IMR-90 (cell line): ENCODE data around the gene KIAA0513. TPM values are rescaled to one million over a fixed set of nuclear protein-coding genes. Genes with fewer than 3 reads are reported as not detected.

ENCODE experiments used
- ATAC-seq: fragments of 200-7000 bp; cut with Tn5 transposase; 2 replicates; pipeline ENCODE4 v1.9.1; 2020; ENCODE audit warnings: low read depth, mild to moderate bottlenecking, moderate library complexity
- BruUV-seq: library from RNA; stranded (reverse); fragments of 400-500 nt; replicated peaks from 2 replicates; lab custom pipeline; 2021; lab: Mats Ljungman, UMichigan
- CTCF ChIA-PET: fragments of 300-600 bp; formaldehyde crosslinking; extraction: SDS; loops from one replicate; lab custom pipeline; 2021; ENCODE audit warnings: antibody characterized with exemption; lab: Yijun Ruan, JAX
- POLR2A ChIA-PET: fragments of 300-600 bp; sonication (Branson Sonifier 250); formaldehyde crosslinking; loops from one replicate; lab custom pipeline; 2022; ENCODE audit warnings: antibody characterized with exemption; ENCODE audit not compliant: unreplicated experiment; lab: Charles Lee
- DNase-seq: peaks from one replicate; pipeline ENCODE4 v3.0.0; 2013
- H2AFZ ChIP-seq: replicated peaks from 2 replicates; pipeline ENCODE3; 2013; ENCODE audit warnings: low read length, mild to moderate bottlenecking; ENCODE audit not compliant: poor library complexity
- H2AK5ac ChIP-seq: 2 replicates; pipeline ENCODE4 v1.6.1; 2013; ENCODE audit warnings: low read depth, low read length, inconsistent platforms
- H2AK9ac ChIP-seq: replicated peaks from 2 replicates; pipeline ENCODE3; 2013; ENCODE audit warnings: mild to moderate bottlenecking, low read depth, low read length, moderate library complexity; ENCODE audit not compliant: poor library complexity
- H2BK120ac ChIP-seq: 2 replicates; pipeline ENCODE4 v1.6.1; 2013; ENCODE audit warnings: low read depth, low read length, inconsistent platforms
- H2BK15ac ChIP-seq: 3 replicates; pipeline ENCODE4 v1.6.1; 2013; ENCODE audit warnings: low read depth, low read length, inconsistent platforms
- H2BK20ac ChIP-seq: 2 replicates; pipeline ENCODE4 v1.6.1; 2013; ENCODE audit warnings: low read depth, mild to moderate bottlenecking, inconsistent platforms, low read length, moderate library complexity
- H2BK5ac ChIP-seq: 2 replicates; pipeline ENCODE4 v1.6.1; 2013; ENCODE audit warnings: mild to moderate bottlenecking, low read depth, low read length, inconsistent platforms; ENCODE audit not compliant: poor library complexity, severe bottlenecking
- H3K14ac ChIP-seq: replicated peaks from 2 replicates; pipeline ENCODE4 v1.6.1; 2013; ENCODE audit warnings: low read depth, low read length, inconsistent platforms
- H3K18ac ChIP-seq: 2 replicates; pipeline ENCODE4 v1.6.1; 2013; ENCODE audit warnings: low read depth, low read length, control low read depth
- H3K23ac ChIP-seq: 2 replicates; pipeline ENCODE4 v1.6.1; 2013; ENCODE audit warnings: low read depth, low read length, inconsistent platforms
- H3K27ac ChIP-seq: 2 replicates; pipeline ENCODE4 v1.5.1; 2013; ENCODE audit warnings: mild to moderate bottlenecking, control low read depth, low read length; ENCODE audit not compliant: insufficient read depth
- H3K27me3 ChIP-seq: 2 replicates; pipeline ENCODE4 v1.6.1; 2013; ENCODE audit warnings: low read length; ENCODE audit not compliant: control insufficient read depth, insufficient read depth
- H3K36me3 ChIP-seq: 2 replicates; pipeline ENCODE4 v1.6.1; 2013; ENCODE audit warnings: low read length, mixed read lengths; ENCODE audit not compliant: control insufficient read depth, insufficient read depth
- H3K4ac ChIP-seq: 2 replicates; pipeline ENCODE4 v1.6.1; 2013; ENCODE audit warnings: low read depth, low read length, inconsistent platforms
- H3K4me1 ChIP-seq: 2 replicates; pipeline ENCODE4 v1.6.1; 2013; ENCODE audit warnings: low read length, mixed read lengths; ENCODE audit not compliant: control insufficient read depth, insufficient read depth
- H3K4me2 ChIP-seq: 2 replicates; pipeline ENCODE4 v1.6.1; 2013; ENCODE audit warnings: low read depth, mild to moderate bottlenecking, control low read depth, low read length, moderate library complexity
- H3K4me3 ChIP-seq: 2 replicates; pipeline ENCODE4 v1.5.1; 2013; ENCODE audit warnings: low read depth, mild to moderate bottlenecking, control low read depth, low read length, moderate library complexity; ENCODE audit not compliant: insufficient read depth
- H3K56ac ChIP-seq: 2 replicates; pipeline ENCODE4 v1.6.1; 2013; ENCODE audit warnings: low read length, inconsistent platforms; ENCODE audit not compliant: insufficient read depth; ENCODE audit errors: extremely low read depth
- H3K79me1 ChIP-seq, 2 experiments: 2 replicates each; pipeline ENCODE4 v1.6.1; 2013; ENCODE audit warnings: low read length in 2 of 2, inconsistent platforms in 1 of 2, low read depth in 1 of 2
- H3K9ac ChIP-seq: 2 replicates; pipeline ENCODE4 v1.6.1; 2013; ENCODE audit warnings: low read depth, low read length, control low read depth
- H3K9me1 ChIP-seq: 2 replicates; pipeline ENCODE4 v1.6.1; 2013; ENCODE audit warnings: low read length, inconsistent platforms; ENCODE audit not compliant: insufficient read depth
- H3K9me3 ChIP-seq: 2 replicates; pipeline ENCODE4 v1.6.1; 2013; ENCODE audit warnings: low read length; ENCODE audit not compliant: control insufficient read depth, insufficient read depth
- H4K20me1 ChIP-seq: 2 replicates; pipeline ENCODE4 v1.6.1; 2013; ENCODE audit warnings: low read length, inconsistent platforms; ENCODE audit not compliant: insufficient read depth
- H4K5ac ChIP-seq: 2 replicates; pipeline ENCODE4 v1.6.1; 2013; ENCODE audit warnings: mild to moderate bottlenecking, low read depth, low read length, control low read depth
- H4K8ac ChIP-seq, 2 experiments: 2 replicates each; pipeline ENCODE4 v1.6.1; 2013; ENCODE audit warnings: low read depth in 2 of 2, low read length in 2 of 2, control low read depth in 1 of 2, inconsistent platforms in 1 of 2
- H4K91ac ChIP-seq: 2 replicates; pipeline ENCODE4 v1.6.1; 2013; ENCODE audit warnings: low read depth, low read length, inconsistent platforms; ENCODE audit not compliant: insufficient read depth
- CEBPB ChIP-seq: IDR thresholded peaks from 2 replicates; pipeline ENCODE4 v1.6.1; 2012; ENCODE audit warnings: low read depth, low read length, improper control_type of control experiment
- MAZ ChIP-seq: IDR thresholded peaks from 2 replicates; pipeline ENCODE4 v1.6.1; 2012; ENCODE audit warnings: low read depth, mild to moderate bottlenecking, low read length, improper control_type of control experiment, moderate library complexity, borderline replicate concordance
- MXI1 ChIP-seq: IDR thresholded peaks from 2 replicates; pipeline ENCODE4 v1.6.1; 2012; ENCODE audit warnings: low read depth, mild to moderate bottlenecking, low read length, moderate library complexity, borderline replicate concordance
- POLR2A ChIP-seq: IDR thresholded peaks from 2 replicates; pipeline ENCODE4 v1.6.1; 2012; ENCODE audit warnings: mild to moderate bottlenecking, low read depth, low read length
- RCOR1 ChIP-seq: IDR thresholded peaks from 2 replicates; pipeline ENCODE4 v1.6.1; 2012; ENCODE audit warnings: mild to moderate bottlenecking, low read length, improper control_type of control experiment; ENCODE audit not compliant: insufficient replicate concordance
- USF2 ChIP-seq: fragments of 150-350 bp; IDR thresholded peaks from 2 replicates; pipeline ENCODE4 v1.6.1; 2017; ENCODE audit warnings: mild to moderate bottlenecking, antibody characterized with exemption, low read length, low read depth
- WGBS, 2 experiments: methylation state at CpG; one replicate each; pipeline versions ENCODE4 v1.1.5 to v1.1.7; 2013; ENCODE audit warnings: missing lambda C conversion rate in 2 of 2; ENCODE audit not compliant: insufficient read length in 1 of 2; ENCODE audit errors: extremely low coverage in 2 of 2; 5-methylcytosine and 5-hydroxymethylcytosine counted together
- dilution Hi-C: fragments of 300-500 bp; cut with HindIII; formaldehyde crosslinking; loops from one replicate; pipeline ENCODE4 v1.14.3; 2018; ENCODE audit warnings: low sequenced_read_pairs; ENCODE audit not compliant: unreplicated experiment
- in situ Hi-C: fragments of 300-500 bp; cut with MboI; formaldehyde crosslinking; loops from 3 replicates; pipeline ENCODE4 v1.14.3; 2019; ENCODE audit warnings: low sequenced_read_pairs, inconsistent platforms, mixed read lengths
- intact Hi-C: fragments of 100-400 bp; cut with micrococcal nuclease; formaldehyde crosslinking; loops from 2 replicates; pipeline ENCODE4 v1.10.0; 2022
- polyA plus RNA-seq, 3 experiments: library from polyadenylated mRNA; depleted of rRNA; stranded (reverse); fragments of >200 nt; gene quantifications; 2 replicates each; pipeline ENCODE4 v1.2.3, GENCODE V29; 2012; ENCODE audit warnings: low replicate concordance in 1 of 3
- total RNA-seq: library from RNA; depleted of rRNA; stranded (reverse); fragments of >200 nt; gene quantifications from 2 replicates; pipeline ENCODE4 v1.2.3, GENCODE V29; 2012

The KIAA0513 gene
- total and polyA plus RNA-seq, 2 of the 4 experiments (the other 2 are of a cell fraction), result 9.5 TPM

GRCh38 chr16:85077039-85077438 is 49.4 kb downstream of the KIAA0513 start:
- Histone ChIP-seq H2BK15ac (no peak overlapping the region), H3K56ac (no peak overlapping the region), H3K9me3 (no peaks in the 10 kb centered on the region), H2AK5ac (no peak overlapping the region), H3K14ac (no peak overlapping the region), H3K9me1 (peaks cover 4% of the 10 kb centered on the region), H4K91ac (no peak overlapping the region), H3K4me1 (peaks cover 11% of the 10 kb centered on the region), H3K9ac (no peak overlapping the region), H3K4me2 (no peak overlapping the region), H2BK120ac (no peak overlapping the region), H3K4ac (no peak overlapping the region), H4K20me1 (0 out of 2 replicates have a peak, but pooled peaks cover 6% of the 10 kb centered on the region), H3K23ac (no peak overlapping the region), H3K4me3 (no peak overlapping the region), H2BK20ac (no peak overlapping the region), H2AK9ac (no peak overlapping the region), H3K18ac (no peak overlapping the region), H4K8ac (no peak overlapping the region), H3K36me3 (peaks cover 31% of the 10 kb centered on the region; the same call in 1 of the 2 replicates), H2BK5ac (no peak overlapping the region), H3K27ac (no peak overlapping the region), H2AFZ (no peak overlapping the region), H3K79me1 (no peaks in the 10 kb centered on the region), H3K27me3 (no peaks in the 10 kb centered on the region), H4K5ac (no peak overlapping the region)
- intact Hi-C loops (no loop called here), in situ Hi-C loops (no loop called here), dilution Hi-C loops (no loop called here)
- 100% methylated on average over 3 of the region's 10 CpGs; no CpG with 5 or more reads in 1 of the 2 experiments for WGBS, 2 experiments
- no TSS peak for BruUV-seq
- ATAC-seq (no peak), DNase-seq (no peak)
- CTCF ChIA-PET, result no interaction called here
- TF ChIP-seq USF2 (no peak), MXI1 (no peak), CEBPB (no peak), POLR2A (no peak), MAZ (no peak), RCOR1 (no peak)
- POLR2A ChIA-PET, result no interaction called here
